GM23338 (cell line): Measurements from ENCODE around the gene PLIN5. TPM values are rescaled to one million over a fixed set of nuclear protein-coding genes. Genes with fewer than 3 reads are reported as not detected.

Experiments used
- ATAC-seq: fragments of 200-7000 bp; cut with Tn5 transposase; 3 replicates; pipeline ENCODE4 v1.9.1; 2020
- DNase-seq: peaks from one replicate; pipeline ENCODE4 v3.0.0-alpha.2; 2015; ENCODE audit warnings: low spot score
- H2AFZ ChIP-seq: fragments of 200-600 bp; sonication (generic); 2 replicates; pipeline ENCODE4 v1.8.0; 2016; ENCODE audit warnings: antibody characterized with exemption, mild to moderate bottlenecking, moderate library complexity
- H3F3A ChIP-seq: fragments of 200-600 bp; sonication (generic); replicated peaks from 2 replicates; pipeline ENCODE4 v1.8.0; 2017; ENCODE audit warnings: antibody characterized with exemption, mixed run types, low read depth
- H3K27ac ChIP-seq: fragments of 200-600 bp; sonication (generic); 2 replicates; pipeline ENCODE4 v1.6.1; 2016; ENCODE audit warnings: low read depth
- H3K27me3 ChIP-seq: fragments of 200-600 bp; sonication (generic); 2 replicates; pipeline ENCODE4 v1.8.0; 2016; ENCODE audit warnings: mild to moderate bottlenecking, mixed run types, moderate library complexity; ENCODE audit not compliant: insufficient read depth
- H3K36me3 ChIP-seq: fragments of 200-600 bp; sonication (generic); 2 replicates; pipeline ENCODE4 v1.8.0; 2016; ENCODE audit warnings: mild to moderate bottlenecking; ENCODE audit not compliant: insufficient read depth
- H3K4me1 ChIP-seq: fragments of 200-600 bp; sonication (generic); 2 replicates; pipeline ENCODE4 v1.8.0; 2016; ENCODE audit warnings: mild to moderate bottlenecking, moderate library complexity; ENCODE audit not compliant: insufficient read depth
- H3K4me2 ChIP-seq: fragments of 200-600 bp; sonication (generic); 2 replicates; pipeline ENCODE4 v1.7.1; 2017; ENCODE audit warnings: mixed run types
- H3K4me3 ChIP-seq: fragments of 200-600 bp; sonication (generic); 2 replicates; pipeline ENCODE4 v1.6.1; 2016; ENCODE audit warnings: mixed run types
- H3K79me2 ChIP-seq: fragments of 200-600 bp; sonication (generic); replicated peaks from 2 replicates; pipeline ENCODE4 v1.8.0; 2017; ENCODE audit warnings: mild to moderate bottlenecking; ENCODE audit not compliant: insufficient read depth
- H3K9me2 ChIP-seq: fragments of 200-600 bp; sonication (generic); 2 replicates; pipeline ENCODE4 v1.8.0; 2017; ENCODE audit not compliant: insufficient read depth
- H4K20me1 ChIP-seq: fragments of 200-600 bp; sonication (generic); replicated peaks from 2 replicates; pipeline ENCODE4 v1.8.0; 2017; ENCODE audit warnings: mild to moderate bottlenecking; ENCODE audit not compliant: insufficient read depth
- H3K27ac Mint-ChIP-seq: 2 replicates; pipeline ENCODE4 v1.8.0; 2020; ENCODE audit warnings: inconsistent platforms, mild to moderate bottlenecking, moderate library complexity, mixed read lengths
- H3K27me3 Mint-ChIP-seq: 3 replicates; pipeline ENCODE4 v1.8.0; 2022; ENCODE audit warnings: low read depth, mild to moderate bottlenecking, moderate library complexity, mixed read lengths, inconsistent platforms; ENCODE audit not compliant: insufficient read depth, poor library complexity
- H3K36me3 Mint-ChIP-seq: 3 replicates; pipeline ENCODE4 v1.8.0; 2021; ENCODE audit warnings: low read depth, mild to moderate bottlenecking, inconsistent platforms, moderate library complexity, mixed read lengths
- H3K4me1 Mint-ChIP-seq: 3 replicates; pipeline ENCODE4 v1.8.0; 2020; ENCODE audit warnings: mild to moderate bottlenecking, inconsistent platforms, mixed read lengths
- H3K4me3 Mint-ChIP-seq: 3 replicates; pipeline ENCODE4 v1.8.0; 2021; ENCODE audit warnings: moderate library complexity, mild to moderate bottlenecking, inconsistent platforms, mixed read lengths
- H3K9me3 Mint-ChIP-seq: 3 replicates; pipeline ENCODE4 v1.8.0; 2020; ENCODE audit warnings: moderate library complexity, mild to moderate bottlenecking, inconsistent platforms, mixed read lengths
- EZH2 ChIP-seq: fragments of 200-600 bp; sonication (generic); IDR thresholded peaks from one replicate; pipeline ENCODE4 v1.8.0; 2017; ENCODE audit warnings: antibody characterized with exemption, mild to moderate bottlenecking, low read depth; ENCODE audit not compliant: unreplicated experiment
- EZH2phosphoT487 ChIP-seq: fragments of 200-600 bp; sonication (generic); IDR thresholded peaks from one replicate; pipeline ENCODE4 v1.8.1; 2018; ENCODE audit warnings: antibody characterized with exemption; ENCODE audit not compliant: unreplicated experiment
- NANOG ChIP-seq: IDR thresholded peaks from 2 replicates; pipeline ENCODE4 v1.6.1; 2016; ENCODE audit warnings: antibody characterized with exemption, borderline replicate concordance
- POLR2AphosphoS5 ChIP-seq: IDR thresholded peaks from 2 replicates; pipeline ENCODE4 v1.6.1; 2016; ENCODE audit warnings: antibody characterized with exemption, low read depth
- STAT1 ChIP-seq: IDR thresholded peaks from one replicate; pipeline ENCODE4 v1.6.1; 2016; ENCODE audit warnings: antibody characterized with exemption; ENCODE audit not compliant: unreplicated experiment
- ZNF114 ChIP-seq: fragments of 250-450 bp; sonication (Bioruptor Pico); IDR thresholded peaks from 2 replicates; pipeline ENCODE4 v1.5.0; 2020; ENCODE audit warnings: mild to moderate bottlenecking, moderate library complexity
- polyA plus RNA-seq: library from polyadenylated mRNA; unstranded; fragments of >200 nt; fragmentation: Nextera tagmentation; extraction: Ambion mirVana; gene quantifications from 2 replicates; pipeline ENCODE4 v1.2.1, GENCODE V29; 2016
- total RNA-seq: library from RNA; depleted of rRNA; stranded (reverse); fragments of >200 nt; shearing (Covaris generic); gene quantifications from 2 replicates; pipeline ENCODE4 v1.2.3, GENCODE V29; 2014
- TF ChIP-seq, protein P1 (sequence below): fragments of 250-450 bp; sonication (Bioruptor Pico); IDR thresholded peaks from 2 replicates; pipeline ENCODE4 v1.5.0; 2020; ENCODE audit warnings: mild to moderate bottlenecking, moderate library complexity
- TF ChIP-seq, protein P2 (sequence below): IDR thresholded peaks from one replicate; pipeline ENCODE4 v1.6.1; 2018; ENCODE audit warnings: antibody characterized with exemption; ENCODE audit not compliant: unreplicated experiment
- TF ChIP-seq, protein P3 (sequence below), 2 experiments: fragments of 200-600 bp in 1 of 2; sonication (generic) in 1 of 2; conservative IDR thresholded peaks; 2 replicates each; pipeline versions ENCODE4 v1.5.1 to v1.6.1; 2016 to 2017; ENCODE audit warnings: antibody characterized with exemption in 2 of 2, low read depth in 2 of 2, mild to moderate bottlenecking in 2 of 2, moderate library complexity in 1 of 2

Gene PLIN5
- total and polyA plus RNA-seq, 2 experiments from 2014 or later = 1.9 to 3.5 TPM

DNA sequence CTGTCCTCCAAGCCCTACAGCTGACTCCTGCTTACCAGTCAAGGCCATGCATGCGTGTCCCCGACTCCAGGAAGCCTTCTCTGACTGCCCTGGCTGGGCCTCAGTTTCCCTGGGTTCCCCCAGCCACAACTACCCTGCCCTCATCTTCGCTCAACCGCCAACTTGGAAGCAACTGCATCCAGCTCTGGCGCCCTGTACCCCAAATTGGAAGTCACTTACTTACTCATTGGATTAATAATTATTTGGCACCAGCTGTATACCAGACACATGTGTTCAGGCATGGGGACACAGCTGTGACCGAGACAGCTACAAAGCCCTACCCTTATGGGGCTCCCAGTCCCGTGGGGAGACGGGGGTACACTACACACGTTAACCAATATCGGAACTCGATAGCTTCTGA lies 35.4 kb upstream of the PLIN5 start (continued):
- TF ChIP-seq, protein P1, sequence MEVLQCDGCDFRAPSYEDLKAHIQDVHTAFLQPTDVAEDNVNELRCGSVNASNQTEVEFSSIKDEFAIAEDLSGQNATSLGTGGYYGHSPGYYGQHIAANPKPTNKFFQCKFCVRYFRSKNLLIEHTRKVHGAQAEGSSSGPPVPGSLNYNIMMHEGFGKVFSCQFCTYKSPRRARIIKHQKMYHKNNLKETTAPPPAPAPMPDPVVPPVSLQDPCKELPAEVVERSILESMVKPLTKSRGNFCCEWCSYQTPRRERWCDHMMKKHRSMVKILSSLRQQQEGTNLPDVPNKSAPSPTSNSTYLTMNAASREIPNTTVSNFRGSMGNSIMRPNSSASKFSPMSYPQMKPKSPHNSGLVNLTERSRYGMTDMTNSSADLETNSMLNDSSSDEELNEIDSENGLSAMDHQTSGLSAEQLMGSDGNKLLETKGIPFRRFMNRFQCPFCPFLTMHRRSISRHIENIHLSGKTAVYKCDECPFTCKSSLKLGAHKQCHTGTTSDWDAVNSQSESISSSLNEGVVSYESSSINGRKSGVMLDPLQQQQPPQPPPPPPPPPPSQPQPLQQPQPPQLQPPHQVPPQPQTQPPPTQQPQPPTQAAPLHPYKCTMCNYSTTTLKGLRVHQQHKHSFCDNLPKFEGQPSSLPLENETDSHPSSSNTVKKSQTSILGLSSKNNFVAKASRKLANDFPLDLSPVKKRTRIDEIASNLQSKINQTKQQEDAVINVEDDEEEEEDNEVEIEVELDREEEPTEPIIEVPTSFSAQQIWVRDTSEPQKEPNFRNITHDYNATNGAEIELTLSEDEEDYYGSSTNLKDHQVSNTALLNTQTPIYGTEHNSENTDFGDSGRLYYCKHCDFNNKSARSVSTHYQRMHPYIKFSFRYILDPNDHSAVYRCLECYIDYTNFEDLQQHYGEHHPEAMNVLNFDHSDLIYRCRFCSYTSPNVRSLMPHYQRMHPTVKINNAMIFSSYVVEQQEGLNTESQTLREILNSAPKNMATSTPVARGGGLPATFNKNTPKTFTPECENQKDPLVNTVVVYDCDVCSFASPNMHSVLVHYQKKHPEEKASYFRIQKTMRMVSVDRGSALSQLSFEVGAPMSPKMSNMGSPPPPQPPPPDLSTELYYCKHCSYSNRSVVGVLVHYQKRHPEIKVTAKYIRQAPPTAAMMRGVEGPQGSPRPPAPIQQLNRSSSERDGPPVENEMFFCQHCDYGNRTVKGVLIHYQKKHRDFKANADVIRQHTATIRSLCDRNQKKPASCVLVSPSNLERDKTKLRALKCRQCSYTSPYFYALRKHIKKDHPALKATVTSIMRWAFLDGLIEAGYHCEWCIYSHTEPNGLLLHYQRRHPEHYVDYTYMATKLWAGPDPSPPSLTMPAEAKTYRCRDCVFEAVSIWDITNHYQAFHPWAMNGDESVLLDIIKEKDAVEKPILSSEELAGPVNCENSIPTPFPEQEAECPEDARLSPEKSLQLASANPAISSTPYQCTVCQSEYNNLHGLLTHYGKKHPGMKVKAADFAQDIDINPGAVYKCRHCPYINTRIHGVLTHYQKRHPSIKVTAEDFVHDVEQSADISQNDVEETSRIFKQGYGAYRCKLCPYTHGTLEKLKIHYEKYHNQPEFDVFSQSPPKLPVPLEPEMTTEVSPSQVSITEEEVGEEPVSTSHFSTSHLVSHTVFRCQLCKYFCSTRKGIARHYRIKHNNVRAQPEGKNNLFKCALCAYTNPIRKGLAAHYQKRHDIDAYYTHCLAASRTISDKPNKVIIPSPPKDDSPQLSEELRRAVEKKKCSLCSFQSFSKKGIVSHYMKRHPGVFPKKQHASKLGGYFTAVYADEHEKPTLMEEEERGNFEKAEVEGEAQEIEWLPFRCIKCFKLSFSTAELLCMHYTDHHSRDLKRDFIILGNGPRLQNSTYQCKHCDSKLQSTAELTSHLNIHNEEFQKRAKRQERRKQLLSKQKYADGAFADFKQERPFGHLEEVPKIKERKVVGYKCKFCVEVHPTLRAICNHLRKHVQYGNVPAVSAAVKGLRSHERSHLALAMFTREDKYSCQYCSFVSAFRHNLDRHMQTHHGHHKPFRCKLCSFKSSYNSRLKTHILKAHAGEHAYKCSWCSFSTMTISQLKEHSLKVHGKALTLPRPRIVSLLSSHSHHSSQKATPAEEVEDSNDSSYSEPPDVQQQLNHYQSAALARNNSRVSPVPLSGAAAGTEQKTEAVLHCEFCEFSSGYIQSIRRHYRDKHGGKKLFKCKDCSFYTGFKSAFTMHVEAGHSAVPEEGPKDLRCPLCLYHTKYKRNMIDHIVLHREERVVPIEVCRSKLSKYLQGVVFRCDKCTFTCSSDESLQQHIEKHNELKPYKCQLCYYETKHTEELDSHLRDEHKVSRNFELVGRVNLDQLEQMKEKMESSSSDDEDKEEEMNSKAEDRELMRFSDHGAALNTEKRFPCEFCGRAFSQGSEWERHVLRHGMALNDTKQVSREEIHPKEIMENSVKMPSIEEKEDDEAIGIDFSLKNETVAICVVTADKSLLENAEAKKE (CRISPR knock-in tag) = no peak
- TF ChIP-seq ZNF114 (CRISPR knock-in tag) (no peak), STAT1 (no peak), NANOG (no peak), EZH2phosphoT487 (no peak)
- TF ChIP-seq, protein P2, sequence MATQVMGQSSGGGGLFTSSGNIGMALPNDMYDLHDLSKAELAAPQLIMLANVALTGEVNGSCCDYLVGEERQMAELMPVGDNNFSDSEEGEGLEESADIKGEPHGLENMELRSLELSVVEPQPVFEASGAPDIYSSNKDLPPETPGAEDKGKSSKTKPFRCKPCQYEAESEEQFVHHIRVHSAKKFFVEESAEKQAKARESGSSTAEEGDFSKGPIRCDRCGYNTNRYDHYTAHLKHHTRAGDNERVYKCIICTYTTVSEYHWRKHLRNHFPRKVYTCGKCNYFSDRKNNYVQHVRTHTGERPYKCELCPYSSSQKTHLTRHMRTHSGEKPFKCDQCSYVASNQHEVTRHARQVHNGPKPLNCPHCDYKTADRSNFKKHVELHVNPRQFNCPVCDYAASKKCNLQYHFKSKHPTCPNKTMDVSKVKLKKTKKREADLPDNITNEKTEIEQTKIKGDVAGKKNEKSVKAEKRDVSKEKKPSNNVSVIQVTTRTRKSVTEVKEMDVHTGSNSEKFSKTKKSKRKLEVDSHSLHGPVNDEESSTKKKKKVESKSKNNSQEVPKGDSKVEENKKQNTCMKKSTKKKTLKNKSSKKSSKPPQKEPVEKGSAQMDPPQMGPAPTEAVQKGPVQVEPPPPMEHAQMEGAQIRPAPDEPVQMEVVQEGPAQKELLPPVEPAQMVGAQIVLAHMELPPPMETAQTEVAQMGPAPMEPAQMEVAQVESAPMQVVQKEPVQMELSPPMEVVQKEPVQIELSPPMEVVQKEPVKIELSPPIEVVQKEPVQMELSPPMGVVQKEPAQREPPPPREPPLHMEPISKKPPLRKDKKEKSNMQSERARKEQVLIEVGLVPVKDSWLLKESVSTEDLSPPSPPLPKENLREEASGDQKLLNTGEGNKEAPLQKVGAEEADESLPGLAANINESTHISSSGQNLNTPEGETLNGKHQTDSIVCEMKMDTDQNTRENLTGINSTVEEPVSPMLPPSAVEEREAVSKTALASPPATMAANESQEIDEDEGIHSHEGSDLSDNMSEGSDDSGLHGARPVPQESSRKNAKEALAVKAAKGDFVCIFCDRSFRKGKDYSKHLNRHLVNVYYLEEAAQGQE = no peak

DNA sequence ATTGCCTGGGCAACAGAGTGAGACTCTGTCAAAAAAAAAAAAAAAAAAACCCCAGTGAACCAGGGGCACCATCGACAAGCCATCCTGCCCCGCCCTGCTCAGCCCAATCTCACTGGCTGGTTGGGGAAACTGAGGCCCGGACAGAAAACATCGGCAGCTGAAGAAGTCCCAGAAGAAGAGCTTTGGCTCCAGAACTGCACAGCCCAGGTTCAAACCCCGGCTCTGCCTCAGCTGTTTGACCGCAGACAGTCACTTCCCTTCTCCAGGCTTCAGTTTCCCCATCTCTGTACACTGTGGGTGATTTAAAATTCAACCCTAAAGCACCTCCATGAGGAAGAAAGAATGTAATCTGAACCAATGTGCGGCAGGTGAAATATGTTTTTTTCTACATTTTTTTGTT lies 33.9 kb upstream of the PLIN5 start:
- Histone ChIP-seq H3K36me3 (no peaks in the 10 kb centered on the region), H3K4me2 (no peak overlapping the region), H2AFZ (no peak overlapping the region), H3K79me2 (peaks cover 3% of the 10 kb centered on the region; the same call in 1 of the 2 replicates), H4K20me1 (peaks cover 14% of the 10 kb centered on the region), H3K27me3 (no peaks in the 10 kb centered on the region), H3K9me2 (no peaks in the 10 kb centered on the region), H3K4me1 (no peaks in the 10 kb centered on the region), H3K4me3 (no peak overlapping the region), H3K27ac (no peak overlapping the region), H3F3A (0 out of 2 replicates have a peak, but pooled peaks cover 3% of the 10 kb centered on the region)
- H3K4me3 Mint-ChIP-seq = no peak overlapping the region
- ATAC-seq = no peak
- H3K36me3 Mint-ChIP-seq = no peaks in the 10 kb centered on the region
- no peaks in the 10 kb centered on the region for H3K9me3 Mint-ChIP-seq
- H3K27ac Mint-ChIP-seq = no peak overlapping the region
- peaks cover 5% of the 10 kb centered on the region for H3K27me3 Mint-ChIP-seq
- no peak for DNase-seq
- peaks cover 3% of the 10 kb centered on the region; the same call in 1 of the 3 replicates for H3K4me1 Mint-ChIP-seq
- TF ChIP-seq STAT1 (no peak), EZH2phosphoT487 (no peak), NANOG (no peak), EZH2 (no peak), POLR2AphosphoS5 (no peak)
- TF ChIP-seq, protein P3, sequence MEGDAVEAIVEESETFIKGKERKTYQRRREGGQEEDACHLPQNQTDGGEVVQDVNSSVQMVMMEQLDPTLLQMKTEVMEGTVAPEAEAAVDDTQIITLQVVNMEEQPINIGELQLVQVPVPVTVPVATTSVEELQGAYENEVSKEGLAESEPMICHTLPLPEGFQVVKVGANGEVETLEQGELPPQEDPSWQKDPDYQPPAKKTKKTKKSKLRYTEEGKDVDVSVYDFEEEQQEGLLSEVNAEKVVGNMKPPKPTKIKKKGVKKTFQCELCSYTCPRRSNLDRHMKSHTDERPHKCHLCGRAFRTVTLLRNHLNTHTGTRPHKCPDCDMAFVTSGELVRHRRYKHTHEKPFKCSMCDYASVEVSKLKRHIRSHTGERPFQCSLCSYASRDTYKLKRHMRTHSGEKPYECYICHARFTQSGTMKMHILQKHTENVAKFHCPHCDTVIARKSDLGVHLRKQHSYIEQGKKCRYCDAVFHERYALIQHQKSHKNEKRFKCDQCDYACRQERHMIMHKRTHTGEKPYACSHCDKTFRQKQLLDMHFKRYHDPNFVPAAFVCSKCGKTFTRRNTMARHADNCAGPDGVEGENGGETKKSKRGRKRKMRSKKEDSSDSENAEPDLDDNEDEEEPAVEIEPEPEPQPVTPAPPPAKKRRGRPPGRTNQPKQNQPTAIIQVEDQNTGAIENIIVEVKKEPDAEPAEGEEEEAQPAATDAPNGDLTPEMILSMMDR (conservative IDR thresholded peaks at IDR 0.05; ENCODE audit: low read depth in 2 of 2) = no peak
- TF ChIP-seq, protein P2 = no peak
